ENCODE results near the gene ANXA2R. TPM values are rescaled to one million over a fixed set of nuclear protein-coding genes. Genes with fewer than 3 reads are reported as not detected.
"Not testable (repeated sequence)": the region's sequence is repeated elsewhere in the genome, so short reads cannot be mapped to it uniquely, and the experiment has no call there.

The ANXA2R gene
- 13.5 and 15.4 TPM in 2 replicates for total RNA-seq (2014; rRNA removed; shearing (Covaris generic))
- 11.4 and 15.1 TPM in 2 replicates for total RNA-seq (2022)
- percentile 76 among the genes with signal in this experiment for Bru-seq, nascent RNA
- percentile 61 among the genes with signal in this experiment for BruChase-seq, experiment 1, labeled RNA remaining after a 6-hour chase
- BruChase-seq, experiment 2, labeled RNA remaining after a 2-hour chase: percentile 67 among the genes with signal in this experiment
- long read RNA-seq, transcript ANXA2R-202 (1 exons, 1,265 nt): major isoform, 18 of 19 reads
- long read RNA-seq, partial matches to known transcripts: 0 of 19 reads
- long read RNA-seq, other reads (novel, unspliced or antisense): 1 of 19 reads

DNA sequence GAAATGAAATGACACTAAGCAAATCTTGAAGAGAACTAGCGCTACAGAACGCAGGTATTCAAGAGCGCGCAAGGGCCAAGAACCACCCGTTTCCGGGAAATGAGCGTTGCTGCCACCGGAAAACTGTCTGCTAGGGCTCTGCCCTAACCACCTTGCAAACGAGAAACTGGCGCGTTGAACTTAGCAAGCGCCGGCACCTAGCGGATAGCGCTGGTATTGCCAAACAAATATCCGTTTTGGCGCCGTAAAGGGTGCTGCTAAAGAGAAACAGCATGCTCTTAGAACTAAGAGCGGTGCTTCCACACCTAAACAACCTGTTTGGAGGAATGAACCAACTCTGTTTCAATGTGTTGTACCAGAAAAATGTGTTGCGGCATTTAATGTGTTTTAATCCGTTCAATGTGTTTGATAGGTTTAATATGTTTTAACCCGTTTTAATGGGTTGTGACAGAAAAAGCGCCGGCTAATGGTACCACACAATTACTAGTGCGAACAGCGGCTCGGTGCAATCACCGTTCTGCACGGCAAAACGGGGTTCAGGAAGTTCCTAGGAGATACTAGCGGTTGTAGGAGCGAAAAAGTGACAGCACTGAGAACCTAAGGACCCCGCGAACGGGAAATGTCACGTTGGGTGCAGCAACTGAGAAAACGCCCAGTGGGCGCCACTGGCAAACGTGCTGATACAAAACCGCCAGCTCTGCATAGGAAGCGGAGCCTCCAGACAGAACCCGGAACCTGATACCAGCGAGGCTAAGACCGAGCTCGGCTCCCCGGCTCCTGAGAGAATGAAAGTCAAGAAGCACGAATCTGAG, at the start of gene ANXA2R:
TSS of gene ANXA2R (minus strand) at position 33 of the 812 bp plus-strand sequence. CDS start 273 bp downstream, outside the sequence.
- TF ChIP-seq CTCF (conservative IDR thresholded peaks at IDR 0.05; ENCODE audit: low read length) (peak; percentile 77), EZH2phosphoT487 (IDR thresholded peaks at IDR 0.05; ENCODE audit: borderline replicate concordance, low read depth, low read length) (no peak)

DNA sequence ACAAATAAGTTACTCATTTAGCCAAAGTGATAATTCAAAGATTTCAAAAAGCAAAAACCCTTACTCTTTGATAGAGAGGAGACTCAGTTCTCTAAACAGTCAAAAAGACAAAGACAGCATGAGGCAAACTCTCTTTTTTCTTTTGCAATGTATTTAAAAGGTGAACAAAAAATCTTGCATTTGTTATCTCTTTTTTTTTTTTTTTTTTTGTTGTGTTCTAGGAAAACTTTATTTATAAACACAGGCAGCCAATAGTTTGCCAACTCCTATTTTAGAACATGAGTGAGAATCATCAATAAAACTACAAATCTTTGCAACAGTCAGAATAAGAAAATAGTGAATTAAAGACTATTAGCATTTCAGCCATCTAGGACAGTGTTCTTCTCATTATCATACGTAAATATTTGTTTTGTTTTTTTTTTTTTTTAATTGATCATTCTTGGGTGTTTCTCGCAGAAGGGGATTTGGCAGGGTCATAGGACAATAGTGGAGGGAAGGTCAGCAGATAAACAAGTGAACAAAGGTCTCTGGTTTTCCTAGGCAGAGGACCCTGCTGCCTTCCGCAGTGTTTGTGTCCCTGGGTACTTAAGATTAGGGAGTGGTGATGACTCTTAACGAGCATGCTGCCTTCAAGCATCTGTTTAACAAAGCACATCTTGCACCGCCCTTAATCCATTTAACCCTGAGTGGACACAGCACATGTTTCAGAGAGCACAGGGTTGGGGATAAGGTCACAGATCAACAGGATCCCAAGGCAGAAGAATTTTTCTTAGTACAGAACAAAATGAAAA, 46.2 kb upstream of the ANXA2R start:
- H3K4me3 ChIP-seq (ENCODE audit: low read depth, low read length, poor library complexity, severe bottlenecking); DNase-seq (ENCODE audit: low spot score); H2AFZ ChIP-seq (ENCODE audit: low read length); H3K9me2 ChIP-seq (ENCODE audit: insufficient read depth, low read length); H4K20me1 ChIP-seq (ENCODE audit: insufficient read depth, low read length); H3K4me1 ChIP-seq (ENCODE audit: insufficient read depth, low read length, poor library complexity, severe bottlenecking); BruUV-seq (replicated peaks); H3K79me2 ChIP-seq (ENCODE audit: insufficient read depth, low read depth, low read length); H3K27ac ChIP-seq (ENCODE audit: low read depth, low read length, poor library complexity, severe bottlenecking); POLR2A ChIA-PET; intact Hi-C loops (cut with micrococcal nuclease; ENCODE audit: unreplicated experiment); H3K4me2 ChIP-seq (ENCODE audit: low read length); CTCF ChIA-PET (ENCODE audit: unreplicated experiment): not testable (repeated sequence)
- peaks cover 19% of the 10 kb centered on the region for H3K9me3 ChIP-seq (ENCODE audit: low read length)
- H3K36me3 ChIP-seq (ENCODE audit: insufficient read depth, low read length): peaks cover 26% of the 10 kb centered on the region

More for the DNA sequence above, at the start of gene ANXA2R:
- ChIA-PET POLR2A (interaction anchor here (0.6 to 3.2 kb wide), 19 partner anchors 13 to 448 kb away, joined by 3 to 55 read pairs (median 7); partner anchors contain the start of genes HMGCS1, TMEM267 and ZNF131), CTCF (ENCODE audit: unreplicated experiment) (interaction anchor here (0.5 to 1.3 kb wide), 9 partner anchors 10 to 562 kb away, joined by 3 to 7 read pairs (median 4); partner anchors contain the start of genes TMEM267 and ZNF131)
- Histone ChIP-seq H3K9me2 (ENCODE audit: insufficient read depth, low read length) (no peaks in the 10 kb centered on the region), H4K20me1 (ENCODE audit: insufficient read depth, low read length) (no peaks in the 10 kb centered on the region), H3K9me3 (ENCODE audit: low read length) (no peaks in the 10 kb centered on the region), H3K36me3 (ENCODE audit: insufficient read depth, low read length) (no peaks in the 10 kb centered on the region), H3K27ac (ENCODE audit: low read depth, low read length, poor library complexity, severe bottlenecking) (peak within 1 kb of the TSS; percentile 95), H3K4me3 (ENCODE audit: low read depth, low read length, poor library complexity, severe bottlenecking) (peak within 1 kb of the TSS; percentile 70), H3K79me2 (ENCODE audit: insufficient read depth, low read depth, low read length) (peaks cover 19% of the 10 kb centered on the region; the same call in 1 of the 2 replicates), H2AFZ (ENCODE audit: low read length) (peak within 1 kb of the TSS; percentile 95), H3K4me1 (ENCODE audit: insufficient read depth, low read length, poor library complexity, severe bottlenecking) (peaks cover 34% of the 10 kb centered on the region), H3K4me2 (ENCODE audit: low read length) (peak within 1 kb of the TSS; percentile 95)
- no TSS peak for BruUV-seq (replicated peaks)
- peak; percentile 98 for DNase-seq (ENCODE audit: low spot score)
- intact Hi-C loops (cut with micrococcal nuclease; ENCODE audit: unreplicated experiment): loop anchor here (1.0 to 5.0 kb wide), 8 partner anchors 20 to 443 kb away; partner anchors contain the start of gene TMEM267

GRCh38 chr5:43085453-43085852, 45.3 kb upstream of the ANXA2R start:
- Histone ChIP-seq H3K4me3 (ENCODE audit: low read depth, low read length, poor library complexity, severe bottlenecking) (no peak overlapping the region), H2AFZ (ENCODE audit: low read length) (no peak overlapping the region), H3K79me2 (ENCODE audit: insufficient read depth, low read depth, low read length) (no peaks in the 10 kb centered on the region), H4K20me1 (ENCODE audit: insufficient read depth, low read length) (no peaks in the 10 kb centered on the region), H3K27ac (ENCODE audit: low read depth, low read length, poor library complexity, severe bottlenecking) (no peak overlapping the region), H3K4me2 (ENCODE audit: low read length) (no peak overlapping the region), H3K9me2 (ENCODE audit: insufficient read depth, low read length) (no peaks in the 10 kb centered on the region), H3K9me3 (ENCODE audit: low read length) (peaks cover 19% of the 10 kb centered on the region), H3K36me3 (ENCODE audit: insufficient read depth, low read length) (peaks cover 29% of the 10 kb centered on the region), H3K4me1 (ENCODE audit: insufficient read depth, low read length, poor library complexity, severe bottlenecking) (no peaks in the 10 kb centered on the region)
- CTCF ChIA-PET (ENCODE audit: unreplicated experiment): no interaction called here
- intact Hi-C loops (cut with micrococcal nuclease; ENCODE audit: unreplicated experiment): no loop called here
- no peak for DNase-seq (ENCODE audit: low spot score)
- BruUV-seq (replicated peaks): no TSS peak
- POLR2A ChIA-PET: no interaction called here
- TF ChIP-seq CTCF (conservative IDR thresholded peaks at IDR 0.05; ENCODE audit: low read length): no peak
- TF ChIP-seq EZH2phosphoT487 (IDR thresholded peaks at IDR 0.05; ENCODE audit: borderline replicate concordance, low read depth, low read length): no peak

DNA sequence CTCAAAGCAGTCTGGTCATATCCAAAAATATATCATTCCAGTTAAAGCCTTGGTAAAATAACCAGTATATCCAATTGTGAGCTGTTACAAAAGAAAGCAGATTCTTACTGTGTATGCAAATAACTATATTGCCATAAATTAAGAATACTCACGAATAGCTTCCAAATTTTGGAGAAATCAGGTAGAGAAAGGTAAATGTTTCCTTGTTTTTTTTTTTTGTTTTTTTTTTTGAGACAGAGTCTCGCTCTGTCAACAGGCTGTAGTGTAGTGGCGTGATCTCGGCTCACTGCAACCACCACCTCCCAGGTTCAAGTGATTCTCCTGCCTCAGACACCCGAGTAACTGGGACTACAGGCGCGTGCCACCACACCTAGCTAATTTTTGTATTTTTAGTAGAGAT, 44.3 kb upstream of the ANXA2R start:
- Histone ChIP-seq H3K9me3 (ENCODE audit: low read length) (peaks cover 19% of the 10 kb centered on the region), H3K36me3 (ENCODE audit: insufficient read depth, low read length) (peaks cover 39% of the 10 kb centered on the region)
- BruUV-seq (replicated peaks); CTCF ChIA-PET (ENCODE audit: unreplicated experiment); H2AFZ ChIP-seq (ENCODE audit: low read length); H3K4me3 ChIP-seq (ENCODE audit: low read depth, low read length, poor library complexity, severe bottlenecking); intact Hi-C loops (cut with micrococcal nuclease; ENCODE audit: unreplicated experiment); H3K79me2 ChIP-seq (ENCODE audit: insufficient read depth, low read depth, low read length); H4K20me1 ChIP-seq (ENCODE audit: insufficient read depth, low read length); H3K9me2 ChIP-seq (ENCODE audit: insufficient read depth, low read length); H3K27ac ChIP-seq (ENCODE audit: low read depth, low read length, poor library complexity, severe bottlenecking); H3K4me1 ChIP-seq (ENCODE audit: insufficient read depth, low read length, poor library complexity, severe bottlenecking); H3K4me2 ChIP-seq (ENCODE audit: low read length): not testable (repeated sequence)
- POLR2A ChIA-PET: interaction anchor here (0.7 kb wide), 1 partner anchor 31 kb away, joined by 3 read pairs; no protein-coding TSS in a partner anchor
- DNase-seq (ENCODE audit: low spot score): peak; percentile 24
